Heart right ventricle (tissue), 16 donors: ENCODE measurements around the gene C11orf65. TPM values are rescaled to one million over a fixed set of nuclear protein-coding genes. Genes with fewer than 3 reads are reported as not detected.

Source experiments
- ATAC-seq, 8 donors: fragments of 200-7000 bp; cut with Tn5 transposase; one replicate each; pipeline ENCODE4 v1.9.1; 2020; ENCODE audit warnings: mild to moderate bottlenecking in 8 of 8, moderate library complexity in 8 of 8, moderate number of reproducible peaks in 1 of 8
- DNase-seq, 2 donors: peaks; one replicate each; pipeline ENCODE4 v3.0.0-alpha.2; 2020
- H3K27ac ChIP-seq, 10 donors: fragments of 200-600 bp; sonication (generic) in 2 of 10; one replicate each; pipeline versions ENCODE4 v1.5.0 to v1.8.0; 2020 to 2022; ENCODE audit warnings: mild to moderate bottlenecking in 3 of 10
- H3K27me3 ChIP-seq, 7 donors: fragments of 200-600 bp; one replicate each; pipeline ENCODE4 v1.8.0; 2021 to 2022; ENCODE audit warnings: mild to moderate bottlenecking in 2 of 7
- H3K36me3 ChIP-seq, 9 donors: fragments of 200-600 bp; sonication (generic) in 1 of 9; one replicate each; pipeline versions ENCODE4 v1.5.0 to v1.8.0; 2020 to 2022; ENCODE audit warnings: mild to moderate bottlenecking in 2 of 9
- H3K4me1 ChIP-seq, 9 donors: fragments of 200-600 bp; sonication (generic) in 1 of 9; one replicate each; pipeline versions ENCODE4 v1.5.0 to v1.8.0; 2020 to 2022; ENCODE audit warnings: mild to moderate bottlenecking in 4 of 9
- H3K4me3 ChIP-seq, 10 donors: fragments of 200-600 bp; sonication (generic) in 2 of 10; one replicate each; pipeline versions ENCODE4 v1.5.0 to v1.8.0; 2020 to 2022; ENCODE audit warnings: mild to moderate bottlenecking in 7 of 10, moderate library complexity in 2 of 10
- H3K9me3 ChIP-seq, 11 donors: fragments of 200-600 bp in 10 of 11; sonication (generic) in 2 of 11; one replicate each; pipeline versions ENCODE4 v1.5.0 to v1.8.0; 2013 to 2022; ENCODE audit warnings: mild to moderate bottlenecking in 2 of 11, control low read depth in 1 of 11, moderate library complexity in 1 of 11
- CTCF ChIP-seq, 9 donors: fragments of 200-600 bp; sonication (generic) in 2 of 9; IDR thresholded peaks; one replicate each; pipeline versions ENCODE4 v1.5.0 to v1.8.0; 2021 to 2022; ENCODE audit warnings: antibody characterized with exemption in 9 of 9, mild to moderate bottlenecking in 5 of 9, moderate library complexity in 1 of 9
- WGBS, 2 donors: extraction: QIAGEN DNeasy Blood & Tissue Kit; methylation state at CpG; one replicate each; pipeline ENCODE4 v1.1.7; 2013; ENCODE audit warnings: inconsistent platforms in 1 of 2; 5-methylcytosine and 5-hydroxymethylcytosine counted together
- intact Hi-C, 10 donors: fragments of 100-400 bp; cut with DNase I; formaldehyde crosslinking; loops; one replicate each; pipeline versions ENCODE4 v1.11.1 to v1.14.2; 2022
- polyA plus RNA-seq, 2 donors: library from polyadenylated mRNA; stranded (reverse); fragments of 200-250 nt; gene quantifications; one replicate each; pipeline ENCODE4 v1.2.3, GENCODE V29; 2013
- total RNA-seq, 10 donors: library from RNA; stranded (reverse); fragmentation: NEBNext Ultra II Directional in 3 of 10; extraction: Animal tissue kit (Norgen Biotek cat#: 25700) in 3 of 10; gene quantifications; one replicate each; pipeline versions ENCODE4 v1.2.1 to v1.2.4, GENCODE V29; 2021 to 2023
- donor health status: Arrhythmogenic right ventricular cardiomyopathy.
- donor health status: ischemic (EF 13 %, LVEDD 7.1; RV severe dilation, severe dysfunction).
- donor health status: healthy with polysubstance abuse.
- donor health status: DM: no; HTN: yes; CAD: no.
- donor health status: DM: no; HTN: no; CAD: no.
- donor health status: ischemic (EF 25% LVEDD 6.9; RV normal size, moderate dysfunction).
- donor health status: ischemic (EF 25% LVEDD 5.7; RV mildly dilated, moderate dysfunction).
- donor health status: healthy.
- donor health status: DM: yes; HTN: yes; CAD: no.
- donor health status: Ischemic cardiomyopathy.
- donor health status: ischemic (EF 35%, LVEDD 5.7; RV mildly dilated, moderate dysfunction).
- donor health status: nonischemic (EF 11% LVEDD 7.7; RV severe dilation, severe dysfunction).
- donor health status: DM: yes; HTN: yes; CAD: no.
- donor health status: PGD.
- donor health status: ischemic (EF 29% LVEDD 5.4; RV normal size, mild dysfunction).
- donor health status: nonischemic (EF 23%, LVEDD 6.1; RV moderate dilation, normal function).

C11orf65 gene
- total and polyA plus RNA-seq, 12 donors, result 0.16 to 1.6 (median 1.1) TPM; not detected in 1

GRCh38 chr11:108341654-108342053 is 125.7 kb downstream of the C11orf65 start:
- H3K27ac ChIP-seq, result no peak overlapping the region
- no peaks in the 10 kb centered on the region for H3K4me1 ChIP-seq
- intact Hi-C loops, result loop anchor here in 3 of 10 donors (10.0 kb wide), 1 partner anchor 313 kb away; no protein-coding TSS in a partner anchor
- H3K9me3 ChIP-seq, result no peaks in the 10 kb centered on the region
- no peaks in the 10 kb centered on the region for H3K27me3 ChIP-seq
- DNase-seq, result no peak
- 93% methylated on average over 4 of the region's 4 CpGs for WGBS, 2 donors
- H3K36me3 ChIP-seq, result peaks cover 0 to 72% (median 8%) of the 10 kb centered on the region in 9 donors
- no peak overlapping the region for H3K4me3 ChIP-seq
- ATAC-seq, result no peak
- no peak for TF ChIP-seq CTCF (IDR thresholded peaks at IDR 0.05)

DNA sequence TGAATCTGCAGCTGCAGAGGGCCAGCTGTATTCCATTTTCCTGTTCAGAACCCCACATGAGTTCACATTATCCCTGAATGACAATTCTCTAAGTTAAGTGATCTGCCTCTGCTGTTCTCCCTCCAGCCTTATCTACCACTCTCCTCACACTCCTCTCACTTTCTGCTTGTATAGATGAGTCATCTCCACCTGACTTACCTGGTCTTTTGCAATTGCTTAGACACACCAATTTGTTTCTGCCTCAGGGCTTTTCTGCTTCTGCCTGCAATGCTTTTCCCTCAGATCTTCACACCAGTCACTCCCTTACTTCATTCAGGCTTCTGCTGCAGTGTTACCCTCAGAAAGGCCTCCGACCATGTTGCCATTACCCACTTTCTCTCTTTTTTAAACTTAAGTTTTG is 126.4 kb downstream of the C11orf65 start:
- H3K9me3 ChIP-seq, result no peaks in the 10 kb centered on the region
- no peak overlapping the region for H3K27ac ChIP-seq
- 88 to 98% methylated on average over 1 of the region's 1 CpG for WGBS, 2 donors
- H3K27me3 ChIP-seq, result no peaks in the 10 kb centered on the region
- DNase-seq (no peak), ATAC-seq (no peak)
- no peaks in the 10 kb centered on the region for H3K4me1 ChIP-seq
- intact Hi-C loops, result loop anchor here in 3 of 10 donors (10.0 kb wide), 1 partner anchor 314 kb away; no protein-coding TSS in a partner anchor
- TF ChIP-seq CTCF (IDR thresholded peaks at IDR 0.05), result no peak
- no peak overlapping the region for H3K4me3 ChIP-seq
- peaks cover 0 to 72% (median 13%) of the 10 kb centered on the region in 9 donors for H3K36me3 ChIP-seq

DNA sequence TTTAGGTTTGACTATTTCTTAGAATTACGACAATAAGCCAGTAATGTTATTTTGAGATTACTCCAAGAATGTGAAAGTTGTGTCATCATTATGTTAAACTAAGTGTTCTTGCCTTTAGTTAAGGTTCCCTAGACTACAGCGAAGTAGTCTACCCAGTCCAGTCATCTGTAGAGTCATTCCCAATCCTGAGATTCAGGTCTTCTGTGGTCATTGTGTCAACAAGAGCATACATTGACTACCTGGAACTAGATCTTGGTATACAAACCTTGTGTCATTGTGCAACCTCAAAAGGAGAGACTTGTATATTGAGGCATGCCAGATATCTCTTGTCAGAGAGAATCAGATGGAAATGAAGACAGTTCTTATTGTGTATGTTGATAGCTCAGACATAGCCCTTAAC is 128.6 kb downstream of the C11orf65 start:
- Histone ChIP-seq H3K27me3 (no peaks in the 10 kb centered on the region), H3K9me3 (no peaks in the 10 kb centered on the region), H3K27ac (no peak overlapping the region), H3K36me3 (peaks cover 0 to 76% (median 19%) of the 10 kb centered on the region in 9 donors), H3K4me1 (no peaks in the 10 kb centered on the region), H3K4me3 (no peak overlapping the region)
- 97 to 100% methylated on average over 2 of the region's 2 CpGs for WGBS, 2 donors
- DNase-seq, result no peak
- intact Hi-C loops, result no loop called here
- ATAC-seq, result no peak
- TF ChIP-seq CTCF (IDR thresholded peaks at IDR 0.05), result no peak

DNA sequence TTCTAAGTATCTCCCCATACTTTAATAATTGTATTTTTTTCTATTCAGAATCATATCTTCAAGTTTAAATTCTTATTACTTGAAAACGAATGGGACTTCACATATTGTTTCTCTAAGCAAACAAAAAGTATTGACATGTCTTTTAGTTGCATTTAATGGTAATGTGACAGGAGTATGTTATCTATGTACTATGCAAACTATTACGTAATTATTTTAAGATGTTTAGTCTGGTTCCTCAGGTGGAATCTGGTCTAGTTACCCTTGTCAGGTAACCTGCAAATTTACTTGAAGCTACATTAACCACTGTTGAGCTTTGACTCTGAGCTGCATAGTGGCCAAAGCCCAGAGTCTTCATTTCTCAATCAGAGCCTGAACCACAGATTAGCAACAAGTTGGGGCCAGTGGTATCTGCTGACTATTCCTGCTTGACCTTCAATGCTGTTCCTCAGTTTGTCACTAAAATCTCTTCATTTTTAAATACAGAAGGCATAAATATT is 133.9 kb downstream of the C11orf65 start:
- Histone ChIP-seq H3K27me3 (no peaks in the 10 kb centered on the region), H3K4me1 (no peaks in the 10 kb centered on the region)

More for the DNA sequence above, 133.9 kb downstream of the C11orf65 start:
- TF ChIP-seq CTCF (IDR thresholded peaks at IDR 0.05), result no peak
- intact Hi-C loops, result no loop called here
- 95 to 98% methylated on average over 2 of the region's 2 CpGs for WGBS, 2 donors
- ATAC-seq (no peak), DNase-seq (no peak)
- Histone ChIP-seq H3K36me3 (peaks cover 0 to 100% (median 54%) of the 10 kb centered on the region in 9 donors), H3K9me3 (no peaks in the 10 kb centered on the region), H3K4me3 (no peak overlapping the region), H3K27ac (no peak overlapping the region)

Other genes with a start within 250 kb of the C11orf65 start
- 10 to 100 TPM in 4 of 10 donors, 1 to 10 TPM in 6; 7.6 to 11.4 (median 9.5) TPM for gene NPAT, start 244.9 kb downstream of the C11orf65 start, total RNA-seq
- gene NPAT, start 244.9 kb downstream of the C11orf65 start, polyA plus RNA-seq, result 1 to 10 TPM; 1.9 to 2.1 TPM
- 10 to 100 TPM; 23.5 to 50.7 (median 34.1) TPM for gene ATM, start 244.5 kb downstream of the C11orf65 start, total RNA-seq
- gene ATM, start 244.5 kb downstream of the C11orf65 start, polyA plus RNA-seq, result 10 to 100 TPM in 1 of 2 donors, 1 to 10 TPM in 1; 9.4 to 20.3 TPM
- 10 to 100 TPM in 6 of 10 donors, 1 to 10 TPM in 4; 6.5 to 17.9 (median 11.4) TPM for gene POGLUT3, start 30.9 kb upstream of the C11orf65 start, total RNA-seq
- gene POGLUT3, start 30.9 kb upstream of the C11orf65 start, polyA plus RNA-seq, result 1 to 10 TPM; 5.9 to 9.2 TPM
- gene EXPH5, start 126.2 kb upstream of the C11orf65 start, total RNA-seq, result 1 to 10 TPM in 8 of 10 donors, under 1 TPM in 2; 0.77 to 8.4 (median 1.6) TPM
- under 1 TPM; 0.10 to 0.51 TPM for gene EXPH5, start 126.2 kb upstream of the C11orf65 start, polyA plus RNA-seq
- gene DDX10, start 197.5 kb upstream of the C11orf65 start, total RNA-seq, result 10 to 100 TPM in 9 of 10 donors, 1 to 10 TPM in 1; 9.3 to 15.3 (median 11.5) TPM
- 10 to 100 TPM; 11.4 to 13.6 TPM for gene DDX10, start 197.5 kb upstream of the C11orf65 start, polyA plus RNA-seq